ENCODE results near the gene CLCN5.

GRCh38 chrX:50103176-50103575 is 180.8 kb downstream of the CLCN5 start:
- TF ChIP-seq CTCF (IDR thresholded peaks at IDR 0.05) = no peak
- TF ChIP-seq POLR2A (IDR thresholded peaks at IDR 0.05) = no peak
